NCI-H2227 (cell line): ENCODE data around the gene SPTBN5.
A peak's percentile ranks its signal among the peaks of the same experiment; 100 is the strongest.

Experiments used
- DNase-seq: peaks from one replicate; lab custom pipeline; 2025; ENCODE audit not compliant: unreplicated experiment; lab: John Stamatoyannopoulos, UW

Gene SPTBN5

GRCh38 chr15:41868321-41868720, 25.5 kb downstream of the SPTBN5 start:
- DNase-seq: no peak

DNA sequence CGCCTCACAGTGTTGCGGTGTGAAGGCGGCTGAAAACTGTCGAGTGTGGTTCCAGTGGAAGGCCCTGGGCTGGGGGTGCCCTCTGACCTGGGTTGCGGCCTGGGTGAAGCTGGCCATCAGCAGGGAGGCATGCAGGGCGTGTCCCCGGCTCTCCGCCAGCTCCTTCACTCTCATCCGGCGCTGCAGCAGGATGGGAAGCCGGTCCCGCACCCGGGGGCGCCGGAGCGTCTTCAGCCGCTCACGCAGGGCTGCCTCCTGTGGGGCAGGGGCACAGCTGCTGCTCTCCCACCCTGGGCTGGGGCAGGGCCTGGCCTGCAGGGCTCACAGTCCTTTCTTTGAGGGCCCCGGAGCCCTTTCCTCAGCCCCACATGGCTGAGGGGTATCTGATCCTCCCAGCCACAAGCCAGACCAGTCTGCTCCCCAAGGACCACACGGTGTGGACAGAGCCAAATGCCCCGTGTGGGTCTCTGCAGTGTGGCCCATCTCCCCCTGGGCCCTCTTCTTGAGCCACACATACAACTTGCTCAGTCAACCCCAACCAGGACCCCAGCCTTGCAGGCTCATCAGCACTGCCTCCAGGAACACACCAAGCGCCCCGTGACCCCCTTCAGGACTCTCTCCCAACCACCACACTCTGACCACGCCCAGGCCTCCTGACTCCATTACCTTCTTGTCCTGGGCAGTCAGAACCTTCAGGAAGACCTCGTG, 26.8 kb downstream of the SPTBN5 start:
- no peak for DNase-seq

- no peak for DNase-seq
These were observed 27.6 kb downstream of the SPTBN5 start for GRCh38 chr15:41866263-41866703.

DNA sequence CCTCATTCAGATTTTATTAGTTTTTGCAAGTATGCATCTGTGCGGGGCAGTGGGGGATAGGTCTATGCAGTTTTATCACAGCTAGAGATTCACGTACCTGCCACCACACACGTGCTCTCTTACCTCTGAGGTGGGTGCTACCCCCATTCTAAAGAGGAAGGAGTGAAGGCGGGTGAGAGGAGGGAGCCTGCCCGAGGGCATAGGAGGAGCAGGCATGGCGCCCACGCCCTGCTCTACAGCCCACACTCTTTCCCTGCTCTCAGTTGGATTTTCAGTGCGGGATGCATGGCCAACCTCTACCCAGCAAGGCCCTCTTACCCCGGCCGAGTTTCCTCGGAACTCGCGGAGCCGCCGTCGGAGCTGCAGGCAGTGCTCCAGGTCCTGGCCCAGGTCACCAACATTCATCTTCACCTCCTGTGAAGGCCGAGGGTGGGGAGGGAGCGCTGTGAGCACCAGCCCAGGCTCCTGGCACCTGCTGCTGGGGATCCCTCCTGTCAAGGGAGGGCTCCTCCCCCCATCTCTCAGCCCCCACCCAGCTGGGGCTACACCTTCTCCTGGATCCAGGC, 28.3 kb downstream of the SPTBN5 start:
- no peak for DNase-seq

DNA sequence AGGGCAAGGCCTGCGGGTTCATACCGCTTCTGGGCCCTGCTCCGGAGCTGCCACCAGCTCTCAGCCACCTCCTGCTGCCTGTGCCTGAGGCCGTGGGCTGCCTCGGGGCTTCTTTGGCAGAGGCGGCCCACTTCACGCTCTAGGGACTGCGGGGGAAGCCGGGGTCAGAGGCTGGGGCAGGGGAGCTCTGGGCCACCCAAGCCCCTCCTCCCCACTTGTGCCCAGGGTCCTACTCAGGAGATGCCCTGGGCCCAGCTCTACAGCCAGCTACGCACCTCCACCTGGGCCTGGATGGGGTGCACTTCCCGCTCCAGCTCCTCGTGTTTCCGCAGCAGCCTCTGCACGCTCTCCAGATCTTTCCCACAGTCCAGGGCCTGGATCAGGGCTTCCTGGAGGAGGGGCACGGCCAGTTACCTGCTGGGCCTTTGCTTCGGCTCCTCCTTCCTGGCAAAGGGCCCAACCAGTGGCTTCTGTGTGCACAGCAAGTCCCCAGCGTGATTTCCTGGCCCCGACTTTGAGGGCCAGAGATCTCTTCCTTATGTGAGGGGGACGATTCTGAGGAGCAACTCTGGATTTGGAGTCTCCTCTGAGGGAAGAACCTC, 31.2 kb downstream of the SPTBN5 start:
- DNase-seq: no peak

DNA sequence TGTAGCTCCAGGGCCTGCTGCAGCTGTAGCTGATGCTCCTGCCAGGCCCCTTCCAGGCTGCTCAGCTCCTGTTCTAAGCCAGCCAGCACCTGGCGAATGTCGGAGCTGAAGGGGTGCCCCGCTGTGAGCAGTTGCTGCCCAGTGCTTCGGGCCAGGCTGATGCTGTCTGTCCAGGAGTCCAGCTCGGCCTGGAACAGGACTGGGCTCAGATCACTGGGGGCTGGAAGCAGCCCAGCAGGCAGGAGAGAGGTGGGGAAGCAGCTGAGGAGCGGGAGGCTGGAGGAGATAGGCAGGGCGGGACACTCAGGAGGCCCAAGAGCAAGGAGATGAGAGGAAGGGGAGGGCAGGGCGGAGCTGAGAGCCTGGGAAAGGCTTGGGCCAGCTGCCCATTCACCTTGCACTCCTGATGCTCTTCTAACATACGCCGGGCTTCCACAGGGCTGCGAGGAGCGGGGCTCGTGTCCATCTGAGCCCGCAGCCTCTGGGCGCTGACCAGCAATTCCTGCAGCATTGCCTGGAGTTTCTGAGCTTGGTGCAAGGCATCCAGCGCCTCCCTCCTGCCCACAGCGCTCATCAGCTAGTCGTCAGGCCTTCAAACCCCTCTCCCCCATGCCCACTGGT, 32.0 kb downstream of the SPTBN5 start:
- DNase-seq: no peak

GRCh38 chr15:41860049-41860828, 33.6 kb downstream of the SPTBN5 start:
- no peak for DNase-seq

DNA sequence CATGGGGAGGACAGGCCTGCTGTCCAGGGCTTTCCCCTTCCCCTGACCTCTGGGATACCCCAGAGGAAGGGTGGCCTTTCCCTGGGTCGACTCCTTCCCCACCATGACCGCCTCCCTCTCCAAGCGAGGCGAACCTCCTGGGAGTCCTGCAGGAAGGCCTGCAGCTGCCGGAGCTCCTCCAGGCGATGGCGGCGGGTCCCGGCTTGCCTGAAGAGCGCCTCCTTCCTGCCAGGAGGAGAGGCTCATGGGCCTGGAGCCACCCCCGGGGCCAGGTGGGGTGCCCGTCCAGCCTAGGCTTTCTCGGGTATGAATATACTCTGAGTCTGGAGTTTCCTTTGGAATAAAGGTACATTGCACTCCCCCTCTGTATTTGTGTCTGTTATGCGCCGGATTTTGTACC, 35.1 kb downstream of the SPTBN5 start:
- DNase-seq: no peak

DNA sequence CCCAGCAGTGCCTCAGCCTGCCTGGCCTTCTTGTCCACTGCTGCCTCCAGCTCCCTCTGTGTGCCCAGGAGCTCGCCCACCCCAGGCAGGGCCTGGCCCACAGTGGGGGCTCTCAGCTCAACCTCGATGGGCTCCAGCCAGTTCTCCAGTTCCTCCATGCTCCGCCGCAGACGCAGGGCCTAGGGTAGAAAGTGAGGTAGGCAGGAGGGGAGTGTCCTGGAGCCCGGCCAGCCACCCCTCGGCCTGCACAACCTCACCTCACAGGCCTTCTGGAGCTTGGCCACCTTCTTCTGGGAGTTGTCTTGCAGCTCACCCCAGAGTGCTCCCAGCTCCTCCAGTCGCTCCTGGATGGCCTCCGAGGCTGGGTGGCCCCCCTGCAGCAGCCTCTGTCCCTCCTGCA, 36.5 kb downstream of the SPTBN5 start:
- DNase-seq: no peak

- DNase-seq: no peak
These were observed 37.1 kb downstream of the SPTBN5 start for GRCh38 chr15:41856716-41857115.

DNA sequence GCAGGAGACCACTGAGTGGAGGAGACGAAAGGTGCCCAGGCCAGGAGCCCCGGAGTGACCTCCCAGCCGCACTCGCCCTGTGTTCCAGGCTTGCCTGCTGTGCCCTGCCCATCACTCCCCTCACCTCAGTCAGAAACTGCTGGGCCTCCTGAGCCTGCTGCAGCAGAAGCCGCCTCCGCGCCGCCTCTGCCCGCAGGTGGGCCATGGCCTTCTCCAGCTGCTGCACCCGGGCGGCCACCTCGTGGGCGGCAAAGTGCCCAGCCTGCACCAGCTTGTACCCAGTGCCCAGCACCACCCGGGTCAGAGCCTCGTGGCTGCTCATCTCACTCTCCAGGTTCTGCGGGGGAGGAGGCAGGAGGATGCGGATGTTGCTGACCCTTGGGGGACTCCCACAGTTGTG, 37.6 kb downstream of the SPTBN5 start:
- no peak for DNase-seq

GRCh38 chr15:41855261-41855961, 38.4 kb downstream of the SPTBN5 start:
- DNase-seq: no peak

GRCh38 chr15:41854443-41854842, 39.4 kb downstream of the SPTBN5 start:
- no peak for DNase-seq

DNA sequence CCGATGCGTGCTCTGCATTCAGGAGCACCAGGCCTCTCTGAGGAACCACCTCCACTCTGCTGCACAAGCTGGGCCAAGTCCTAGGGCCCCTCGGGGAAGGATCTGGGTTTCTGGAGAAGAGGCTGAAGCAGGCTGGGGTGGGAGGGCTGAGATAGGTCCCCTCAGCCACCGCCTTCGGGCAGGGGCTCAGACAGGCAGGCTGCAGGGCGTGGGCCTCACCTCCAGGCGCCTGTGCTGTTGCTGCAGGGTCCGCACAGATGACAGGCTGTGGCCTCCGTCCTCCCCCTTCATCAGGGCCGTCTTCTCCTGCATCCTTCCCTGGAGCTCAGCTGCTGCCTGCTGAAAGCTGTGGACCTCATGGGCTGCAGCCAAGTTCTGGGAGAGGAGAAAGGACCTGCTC, 40.0 kb downstream of the SPTBN5 start:
- no peak for DNase-seq

- peak; percentile 4 for DNase-seq
These were observed 40.9 kb downstream of the SPTBN5 start for GRCh38 chr15:41852736-41853590.

- DNase-seq: no peak
These were observed 42.0 kb downstream of the SPTBN5 start for GRCh38 chr15:41851755-41852370.

DNA sequence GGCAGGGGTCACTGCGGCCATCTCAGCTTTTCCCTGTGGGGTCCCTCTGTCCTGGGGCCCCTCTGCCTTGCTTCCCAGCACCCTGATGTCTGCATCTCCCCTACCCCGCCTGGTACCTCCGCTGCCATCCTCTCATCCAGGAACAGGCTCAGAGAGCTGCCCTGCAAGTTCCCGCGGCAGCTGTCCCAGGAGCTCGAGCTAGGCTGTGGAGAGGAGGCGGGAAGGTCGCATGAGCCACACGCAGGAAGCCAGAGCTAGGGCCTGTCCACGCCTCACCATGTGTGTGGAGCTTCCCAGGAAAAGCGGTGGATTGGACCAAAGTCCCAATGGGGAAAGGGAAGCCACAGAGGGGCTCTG, 42.7 kb downstream of the SPTBN5 start:
- peak; percentile 5 for DNase-seq

DNA sequence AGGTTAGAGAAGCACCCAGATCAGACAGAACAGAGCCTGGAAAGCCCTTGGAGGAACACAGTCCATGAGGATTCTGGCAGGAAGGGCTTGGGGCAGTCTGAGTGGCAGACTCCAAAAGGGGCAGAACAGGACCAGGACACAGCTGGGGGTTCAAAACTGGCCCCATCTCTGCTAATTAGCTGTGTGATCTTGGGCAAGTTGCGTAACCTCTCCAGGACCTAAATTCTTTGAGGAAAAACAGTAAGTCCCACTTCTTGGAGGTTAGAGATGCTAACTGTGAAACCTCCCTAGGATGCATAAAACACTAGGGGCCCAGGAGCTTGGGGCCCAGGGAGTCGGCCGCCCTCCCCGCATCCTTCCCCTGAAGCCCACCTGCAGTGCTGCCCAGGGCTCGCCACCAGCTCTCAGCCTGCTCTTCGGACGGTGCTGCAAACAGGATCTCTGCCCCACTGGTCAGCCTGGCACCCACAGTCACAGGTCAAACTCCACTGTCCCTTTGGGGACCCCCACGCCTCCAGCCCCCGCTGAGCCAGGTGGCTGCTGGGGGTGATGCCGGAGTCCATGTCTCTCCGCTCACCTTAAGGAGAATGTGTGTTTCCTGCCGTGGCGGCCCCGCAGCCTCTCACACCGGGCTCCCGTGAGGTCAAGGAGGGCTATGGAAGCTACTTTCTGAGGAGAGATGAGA, 43.2 kb downstream of the SPTBN5 start:
- no peak for DNase-seq

GRCh38 chr15:41849861-41850260, 44.0 kb downstream of the SPTBN5 start:
- no peak for DNase-seq
